HCT116 (cell line): Measurements from ENCODE around the gene GAREM2. TPM values are rescaled to one million over a fixed set of nuclear protein-coding genes. Genes with fewer than 3 reads are reported as not detected.

ENCODE experiments used
- total RNA-seq: library from RNA; stranded (reverse); gene quantifications from one replicate; pipeline ENCODE4 v1.2.1, GENCODE V29; 2021; ENCODE audit not compliant: unreplicated experiment

GAREM2 gene
- total RNA-seq, 1 experiment from 2014 or later = 13.3 TPM

Other genes starting within 250 kb of the GAREM2 start
- 5.4 TPM for gene KIF3C, start 190.6 kb upstream of the GAREM2 start, total RNA-seq
- 167 TPM for gene RAB10, start 139.0 kb upstream of the GAREM2 start, total RNA-seq
- gene HADHA, start 71.5 kb downstream of the GAREM2 start, total RNA-seq = 101 TPM
- gene HADHB, start 71.9 kb downstream of the GAREM2 start, total RNA-seq = 65.5 TPM
- 63.3 TPM for gene SELENOI, start 173.1 kb downstream of the GAREM2 start, total RNA-seq
- not detected for gene ADGRF3, start 173.7 kb downstream of the GAREM2 start, total RNA-seq
- gene DRC1, start 228.8 kb downstream of the GAREM2 start, total RNA-seq = not detected